GM13977 (cell line): ENCODE measurements around the gene ABCG5.

ENCODE experiments used
- DNase-seq: peaks from one replicate; pipeline ENCODE4 v3.0.0; 2012; ENCODE audit warnings: low spot score
- CTCF ChIP-seq: IDR thresholded peaks from 2 replicates; pipeline ENCODE4 v1.5.1; 2012; ENCODE audit warnings: mild to moderate bottlenecking, control low read depth; ENCODE audit not compliant: insufficient read depth; ENCODE audit errors: extremely low read depth, missing control alignments
- in situ Hi-C: fragments of 300-500 bp; cut with MboI; formaldehyde crosslinking; loops from one replicate; pipeline ENCODE4 v1.12.0; 2022; ENCODE audit warnings: low sequenced_read_pairs, low pct_unique_long_range_greater_than_20kb, mixed read lengths, inconsistent platforms; ENCODE audit not compliant: unreplicated experiment

Gene ABCG5

GRCh38 chr2:43823751-43824150, 14.9 kb downstream of the ABCG5 start:
- DNase-seq = no peak
- no peak for TF ChIP-seq CTCF
- in situ Hi-C loops = no loop called here

- DNase-seq = no peak
- in situ Hi-C loops = no loop called here
- no peak for TF ChIP-seq CTCF
Measured at GRCh38 chr2:43822839-43823238, 15.8 kb downstream of the ABCG5 start.

GRCh38 chr2:43819491-43820163, 19.0 kb downstream of the ABCG5 start:
- no peak for TF ChIP-seq CTCF
- no peak for DNase-seq
- in situ Hi-C loops = no loop called here

- no peak for TF ChIP-seq CTCF
- in situ Hi-C loops = no loop called here
- DNase-seq = no peak
Measured at GRCh38 chr2:43818761-43819160, 19.9 kb downstream of the ABCG5 start.

- in situ Hi-C loops = no loop called here
- TF ChIP-seq CTCF = no peak
- DNase-seq = no peak
Measured at GRCh38 chr2:43814711-43815110, 23.9 kb downstream of the ABCG5 start.

GRCh38 chr2:43812947-43813346, 25.7 kb downstream of the ABCG5 start:
- in situ Hi-C loops = no loop called here

More at GRCh38 chr2:43812947-43813346, 25.7 kb downstream of the ABCG5 start:
- no peak for DNase-seq
- no peak for TF ChIP-seq CTCF
